HepG2 (cell line): ENCODE measurements around the gene ZC3H12A. TPM values are rescaled to one million over a fixed set of nuclear protein-coding genes. Genes with fewer than 3 reads are reported as not detected.

Experiments
- ATAC-seq: fragments of 200-7000 bp; cut with Tn5 transposase; 3 replicates; pipeline ENCODE4 v1.9.1; 2020; ENCODE audit warnings: mild to moderate bottlenecking, moderate library complexity
- BruUV-seq: library from RNA; stranded (reverse); fragments of 400-500 nt; replicated peaks from 2 replicates; lab custom pipeline; 2021; lab: Mats Ljungman, UMichigan
- CTCF ChIA-PET: fragments of 300-600 bp; formaldehyde crosslinking; extraction: SDS; loops from one replicate; lab custom pipeline; 2021; ENCODE audit warnings: low total read pairs, inconsistent platforms, low intra/inter-chr PET ratio; lab: Yijun Ruan, JAX
- POLR2A ChIA-PET: fragments of 350-600 bp; sonication (Branson Sonifier 250); formaldehyde crosslinking; loops from one replicate; lab custom pipeline; 2020; ENCODE audit warnings: antibody characterized with exemption, inconsistent platforms; lab: Yijun Ruan, JAX
- DNase-seq: peaks from one replicate; pipeline ENCODE4 v3.0.0-alpha.2; 2015; ENCODE audit warnings: low spot score
- FAIRE-seq: peaks from 3 replicates; lab custom pipeline; 2011; peaks lifted over from hg19 to GRCh38; lab: Jason Lieb, UNC
- H2AFZ ChIP-seq: one replicate; pipeline ENCODE4 v1.6.1; 2011; ENCODE audit warnings: low read length, inconsistent platforms
- H3K27ac ChIP-seq: fragments of 300-600 bp; 3 replicates; pipeline ENCODE4 v1.8.0; 2011; ENCODE audit warnings: mixed run types, mild to moderate bottlenecking, mixed read lengths, low read length, inconsistent platforms; ENCODE audit not compliant: insufficient read depth; ENCODE audit errors: extremely low read length
- H3K27me3 ChIP-seq, 2 experiments: fragments of 200-600 bp in 1 of 2; 2 replicates in 1 of 2; 3 replicates in 1 of 2; pipeline versions ENCODE4 v1.6.0 to v1.8.0; 2011; ENCODE audit warnings: low read length in 2 of 2, mild to moderate bottlenecking in 2 of 2, moderate library complexity in 2 of 2, inconsistent platforms in 1 of 2; ENCODE audit not compliant: insufficient read depth in 2 of 2, control insufficient read depth in 1 of 2
- H3K36me3 ChIP-seq, 2 experiments: fragments of 200-600 bp in 1 of 2; replicated peaks in 1 of 2; 2 replicates in 1 of 2; 3 replicates in 1 of 2; pipeline versions ENCODE4 v1.5.1 to v1.8.0; 2011; ENCODE audit warnings: low read length in 2 of 2, inconsistent platforms in 1 of 2; ENCODE audit not compliant: insufficient read depth in 2 of 2, control insufficient read depth in 1 of 2
- H3K4me1 ChIP-seq: 2 replicates; pipeline ENCODE4 v1.5.1; 2012; ENCODE audit warnings: low read length, inconsistent platforms; ENCODE audit not compliant: insufficient read depth
- H3K4me2 ChIP-seq: 2 replicates; pipeline ENCODE4 v1.6.0; 2011; ENCODE audit warnings: low read depth, low read length, inconsistent platforms
- H3K4me3 ChIP-seq, 3 experiments: fragments of 200-600 bp in 1 of 3; sonication (generic), shearing (Covaris generic) in 1 of 3; replicated peaks in 1 of 3; 2 replicates each; pipeline ENCODE4 v1.5.1; 2011 to 2016; ENCODE audit warnings: low read length in 3 of 3, inconsistent platforms in 2 of 3, low read depth in 2 of 3, mild to moderate bottlenecking in 2 of 3, control low read depth in 1 of 3, mixed read lengths in 1 of 3; ENCODE audit not compliant: insufficient read depth in 1 of 3
- H3K79me2 ChIP-seq: one replicate; pipeline ENCODE4 v1.6.1; 2011; ENCODE audit warnings: low read length, inconsistent platforms; ENCODE audit not compliant: insufficient read depth
- H3K9ac ChIP-seq: 2 replicates; pipeline ENCODE4 v1.6.0; 2011; ENCODE audit warnings: mild to moderate bottlenecking, low read depth, low read length, inconsistent platforms; ENCODE audit not compliant: insufficient read depth
- H3K9me3 ChIP-seq: 2 replicates; pipeline ENCODE4 v1.5.1; 2012; ENCODE audit warnings: mild to moderate bottlenecking, low read length
- H4K20me1 ChIP-seq: 2 replicates; pipeline ENCODE4 v1.6.0; 2011; ENCODE audit warnings: inconsistent platforms, mild to moderate bottlenecking, low read length, moderate library complexity; ENCODE audit not compliant: insufficient read depth
- FOSL1 ChIP-seq: sonication (generic); formaldehyde crosslinking; IDR thresholded peaks from 2 replicates; pipeline ENCODE4 v1.9.0; 2021; ENCODE audit warnings: missing genetic modification reagents, borderline replicate concordance
- FOSL2 ChIP-seq: sonication (generic); formaldehyde crosslinking; IDR thresholded peaks from 2 replicates; pipeline ENCODE4 v1.4.0; 2020; ENCODE audit warnings: missing genetic modification reagents
- KAT8 ChIP-seq: IDR thresholded peaks from 2 replicates; pipeline ENCODE4 v1.6.1; 2016; ENCODE audit warnings: missing genetic modification reagents, missing compliant biosample characterization
- KDM1A ChIP-seq: IDR thresholded peaks from 2 replicates; pipeline ENCODE4 v1.6.1; 2016; ENCODE audit warnings: missing compliant biosample characterization
- KLF12 ChIP-seq: sonication (generic); formaldehyde crosslinking; IDR thresholded peaks from 2 replicates; pipeline ENCODE4 v1.4.0; 2020; ENCODE audit warnings: missing genetic modification reagents, borderline replicate concordance
- SATB2 ChIP-seq: sonication (generic); formaldehyde crosslinking; IDR thresholded peaks from 2 replicates; pipeline ENCODE4 v1.5.0; 2020; ENCODE audit warnings: missing genetic modification reagents
- SKI ChIP-seq: fragments of 450-650 bp; IDR thresholded peaks from one replicate; pipeline ENCODE4 v1.6.1; 2018; ENCODE audit warnings: mild to moderate bottlenecking; ENCODE audit not compliant: partially characterized antibody
- SP140L ChIP-seq: sonication (generic); formaldehyde crosslinking; IDR thresholded peaks from 2 replicates; pipeline ENCODE4 v1.4.0; 2020; ENCODE audit warnings: missing genetic modification reagents, borderline replicate concordance
- ZNF281 ChIP-seq: sonication (generic); formaldehyde crosslinking; IDR thresholded peaks from 2 replicates; pipeline ENCODE4 v1.4.0; 2020; ENCODE audit warnings: missing genetic modification reagents, borderline replicate concordance
- ZNF350 ChIP-seq: sonication (generic); formaldehyde crosslinking; IDR thresholded peaks from 2 replicates; pipeline ENCODE4 v1.4.0; 2020; ENCODE audit warnings: mild to moderate bottlenecking, low read depth, missing genetic modification reagents, borderline replicate concordance
- ZNF598 ChIP-seq: sonication (generic); formaldehyde crosslinking; IDR thresholded peaks from 2 replicates; pipeline ENCODE4 v1.5.1; 2020; ENCODE audit warnings: mild to moderate bottlenecking, missing genetic modification reagents, borderline replicate concordance
- WGBS: methylation state at CpG from one replicate; pipeline ENCODE4 v1.1.6; 2017; ENCODE audit warnings: low lambda C conversion rate; 5-methylcytosine and 5-hydroxymethylcytosine counted together
- in situ Hi-C: cut with HindIII; loops from 2 replicates; pipeline ENCODE4 v1.10.0; 2017; ENCODE audit warnings: low pct_unique_long_range_greater_than_20kb; ENCODE audit not compliant: extremely low pct_ligation_motif_present
- intact Hi-C: fragments of 100-400 bp; cut with micrococcal nuclease; formaldehyde crosslinking; loops from one replicate; pipeline ENCODE4 v1.10.0; 2022; ENCODE audit not compliant: unreplicated experiment
- polyA plus RNA-seq, 8 experiments: library from polyadenylated mRNA; depleted of rRNA in 3 of 8; stranded (reverse) in 7 of 8; unstranded in 1 of 8; fragments of >200 nt; fragmentation: Illumina TruSeq in 4 of 8; extraction: Trizol in 4 of 8; gene quantifications; 2 replicates each; pipeline versions ENCODE4 v1.2.1 to v1.2.3, GENCODE V29; 2011 to 2016; ENCODE audit warnings: low read depth in 4 of 8, missing spikeins in 1 of 8, mixed read lengths in 1 of 8; ENCODE audit not compliant: insufficient read depth in 1 of 8
- total RNA-seq, 5 experiments: library from RNA; depleted of rRNA; stranded (reverse); fragments of >200 nt; fragmentation: Illumina TruSeq; extraction: Trizol; gene quantifications; 2 replicates each; pipeline ENCODE4 v1.2.3, GENCODE V29; 2016; ENCODE audit warnings: low read depth in 1 of 5
- TF ChIP-seq, protein P1 (sequence below): sonication (generic); formaldehyde crosslinking; IDR thresholded peaks from 2 replicates; pipeline ENCODE4 v1.5.1; 2020; ENCODE audit warnings: mild to moderate bottlenecking, missing genetic modification reagents
- TF ChIP-seq, protein P2 (sequence below): sonication (generic); formaldehyde crosslinking; IDR thresholded peaks from 2 replicates; pipeline ENCODE4 v1.4.0; 2020; ENCODE audit warnings: mild to moderate bottlenecking, missing genetic modification reagents
- TF ChIP-seq, protein P3 (sequence below), 2 experiments: sonication (generic) in 1 of 2; formaldehyde crosslinking in 1 of 2; IDR thresholded peaks; 2 replicates each; pipeline versions ENCODE4 v1.4.0 to v1.6.1; 2018 to 2020; ENCODE audit warnings: missing genetic modification reagents in 2 of 2, borderline replicate concordance in 1 of 2, low read depth in 1 of 2, mild to moderate bottlenecking in 1 of 2, missing biosample characterization in 1 of 2

The ZC3H12A gene
- total and polyA plus RNA-seq, 2 of the 13 experiments (the other 11 are each of a cell fraction or from before 2014, with no cell fraction given), result 6.8 to 13.3 TPM

GRCh38 chr1:37471345-37472231, 2.8 kb upstream of the ZC3H12A start:
- ChIA-PET POLR2A (interaction anchor here (0.6 to 2.1 kb wide), 8 partner anchors 8 to 43 kb away, joined by 3 to 7 read pairs (median 3); partner anchors contain the start of gene MEAF6), CTCF (no interaction called here)
- DNase-seq (peak; percentile 58), FAIRE-seq (peak; percentile 15), ATAC-seq (peak; percentile 74)
- H3K9ac ChIP-seq, result peak overlapping the region; percentile 59
- H4K20me1 ChIP-seq, result peaks cover 10% of the 10 kb centered on the region; the same call in 1 of the 2 replicates
- peak overlapping the region; percentile 98 for H3K4me2 ChIP-seq
- intact Hi-C loops, result loop anchor here (10.0 kb wide), 1 partner anchor 223 kb away; the partner anchor contains the start of gene CDCA8
- H3K27me3 ChIP-seq, result no peaks in the 10 kb centered on the region; a peak in 1 of 5 replicates
- no TSS peak for BruUV-seq
- H2AFZ ChIP-seq, result peak overlapping the region; percentile 93
- in situ Hi-C loops, result no loop called here
- H3K27ac ChIP-seq, result peak overlapping the region; percentile 32
- WGBS, result 17% methylated on average over 7 of the region's 13 CpGs
- peaks cover 20% of the 10 kb centered on the region for H3K79me2 ChIP-seq
- H3K9me3 ChIP-seq, result no peaks in the 10 kb centered on the region
- peak overlapping the region; percentile 51 to 74 (median 54) for H3K4me3 ChIP-seq
- no peaks in the 10 kb centered on the region for H3K36me3 ChIP-seq
- peaks cover 65% of the 10 kb centered on the region for H3K4me1 ChIP-seq
- TF ChIP-seq KAT8, result 0 out of 2 replicates have a peak, but pooled peaks have one; percentile 32
- no peak for TF ChIP-seq SP140L (CRISPR knock-in tag)
- TF ChIP-seq ZNF350, result peak; percentile 45; the same call in 1 of the 2 replicates
- TF ChIP-seq, protein P1, sequence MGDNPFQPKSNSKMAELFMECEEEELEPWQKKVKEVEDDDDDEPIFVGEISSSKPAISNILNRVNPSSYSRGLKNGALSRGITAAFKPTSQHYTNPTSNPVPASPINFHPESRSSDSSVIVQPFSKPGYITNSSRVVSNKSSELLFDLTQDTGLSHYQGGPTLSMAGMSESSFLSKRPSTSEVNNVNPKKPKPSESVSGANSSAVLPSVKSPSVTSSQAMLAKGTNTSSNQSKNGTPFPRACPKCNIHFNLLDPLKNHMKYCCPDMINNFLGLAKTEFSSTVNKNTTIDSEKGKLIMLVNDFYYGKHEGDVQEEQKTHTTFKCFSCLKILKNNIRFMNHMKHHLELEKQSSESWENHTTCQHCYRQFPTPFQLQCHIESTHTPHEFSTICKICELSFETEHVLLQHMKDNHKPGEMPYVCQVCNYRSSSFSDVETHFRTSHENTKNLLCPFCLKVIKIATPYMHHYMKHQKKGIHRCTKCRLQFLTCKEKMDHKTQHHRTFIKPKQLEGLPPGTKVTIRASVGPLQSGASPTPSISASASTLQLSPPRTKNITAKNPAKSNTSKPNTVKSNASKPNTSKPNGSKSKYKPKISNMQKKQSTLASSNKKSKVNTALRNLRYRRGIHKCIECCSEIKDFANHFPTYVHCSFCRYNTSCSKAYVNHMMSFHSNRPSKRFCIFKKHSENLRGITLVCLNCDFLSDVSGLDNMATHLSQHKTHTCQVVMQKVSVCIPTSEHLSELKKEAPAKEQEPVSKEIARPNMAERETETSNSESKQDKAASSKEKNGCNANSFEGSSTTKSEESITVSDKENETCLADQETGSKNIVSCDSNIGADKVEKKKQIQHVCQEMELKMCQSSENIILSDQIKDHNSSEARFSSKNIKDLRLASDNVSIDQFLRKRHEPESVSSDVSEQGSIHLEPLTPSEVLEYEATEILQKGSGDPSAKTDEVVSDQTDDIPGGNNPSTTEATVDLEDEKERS, result no peak
- no peak for TF ChIP-seq KLF12 (CRISPR knock-in tag)
- peak; percentile 47; the same call in 1 of the 2 replicates for TF ChIP-seq ZNF281 (CRISPR knock-in tag)
- TF ChIP-seq, protein P2, sequence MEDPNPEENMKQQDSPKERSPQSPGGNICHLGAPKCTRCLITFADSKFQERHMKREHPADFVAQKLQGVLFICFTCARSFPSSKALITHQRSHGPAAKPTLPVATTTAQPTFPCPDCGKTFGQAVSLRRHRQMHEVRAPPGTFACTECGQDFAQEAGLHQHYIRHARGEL, result no peak
- peak; percentile 98 for TF ChIP-seq FOSL2 (CRISPR knock-in tag)
- TF ChIP-seq KDM1A (CRISPR knock-in tag), result no peak
- peak; percentile 88 for TF ChIP-seq FOSL1 (CRISPR knock-in tag)
- TF ChIP-seq SKI, result peak; percentile 9
- TF ChIP-seq, protein P3, sequence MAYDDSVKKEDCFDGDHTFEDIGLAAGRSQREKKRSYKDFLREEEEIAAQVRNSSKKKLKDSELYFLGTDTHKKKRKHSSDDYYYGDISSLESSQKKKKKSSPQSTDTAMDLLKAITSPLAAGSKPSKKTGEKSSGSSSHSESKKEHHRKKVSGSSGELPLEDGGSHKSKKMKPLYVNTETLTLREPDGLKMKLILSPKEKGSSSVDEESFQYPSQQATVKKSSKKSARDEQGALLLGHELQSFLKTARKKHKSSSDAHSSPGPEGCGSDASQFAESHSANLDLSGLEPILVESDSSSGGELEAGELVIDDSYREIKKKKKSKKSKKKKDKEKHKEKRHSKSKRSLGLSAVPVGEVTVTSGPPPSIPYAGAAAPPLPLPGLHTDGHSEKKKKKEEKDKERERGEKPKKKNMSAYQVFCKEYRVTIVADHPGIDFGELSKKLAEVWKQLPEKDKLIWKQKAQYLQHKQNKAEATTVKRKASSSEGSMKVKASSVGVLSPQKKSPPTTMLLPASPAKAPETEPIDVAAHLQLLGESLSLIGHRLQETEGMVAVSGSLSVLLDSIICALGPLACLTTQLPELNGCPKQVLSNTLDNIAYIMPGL (CRISPR knock-in tag; IDR thresholded peaks at IDR 0.05; ENCODE audit: borderline replicate concordance in 1 of 2, low read depth in 1 of 2), result 0 out of 4 replicates have a peak, but pooled peaks of 1 of the 2 experiments have one; percentile 42
- no peak for TF ChIP-seq SATB2 (CRISPR knock-in tag)
- TF ChIP-seq ZNF598 (CRISPR knock-in tag), result peak; percentile 29; the same call in 1 of the 2 replicates
